Peyer's patch (tissue), 4 donors: ENCODE measurements around the gene SFT2D3.

Experiments used
- CTCF ChIP-seq, 6 experiments: fragments of 450-650 bp in 4 of 6; fragments of 200-600 bp in 2 of 6; sonication (generic) in 1 of 6; IDR thresholded peaks; one replicate each; pipeline ENCODE4 v1.5.1; 2017 to 2019; ENCODE audit warnings: antibody characterized with exemption in 6 of 6, mild to moderate bottlenecking in 3 of 6, moderate library complexity in 1 of 6
- POLR2A ChIP-seq, 2 donors: fragments of 450-650 bp; IDR thresholded peaks; one replicate each; pipeline ENCODE4 v1.5.1; 2017; ENCODE audit warnings: antibody characterized with exemption in 2 of 2, mild to moderate bottlenecking in 2 of 2, moderate library complexity in 2 of 2

- no peak for TF ChIP-seq POLR2A (IDR thresholded peaks at IDR 0.05)
- no peak for TF ChIP-seq CTCF (IDR thresholded peaks at IDR 0.05)
These were observed 52.9 kb downstream of the SFT2D3 start for GRCh38 chr2:127754186-127754585.
